ENCODE measurements around the gene SLC28A3.

The SLC28A3 gene

GRCh38 chr9:84230355-84231145 lies 110.0 kb downstream of the SLC28A3 start:
- Histone ChIP-seq H3K4me1 (ENCODE audit: control insufficient read depth, insufficient read depth, low read length) (no peaks in the 10 kb centered on the region), H3K9ac (ENCODE audit: low read depth, low read length) (no peak overlapping the region), H3K4me2 (ENCODE audit: low read length) (no peak overlapping the region), H3K4me3 (ENCODE audit: low read length) (no peak overlapping the region), H3K27me3 (ENCODE audit: control insufficient read depth, insufficient read depth, low read length) (peaks cover 10% of the 10 kb centered on the region), H3K36me3 (ENCODE audit: insufficient read depth, low read length) (no peaks in the 10 kb centered on the region), H3K9me3 (replicated peaks; ENCODE audit: low read length) (no peaks in the 10 kb centered on the region)

DNA sequence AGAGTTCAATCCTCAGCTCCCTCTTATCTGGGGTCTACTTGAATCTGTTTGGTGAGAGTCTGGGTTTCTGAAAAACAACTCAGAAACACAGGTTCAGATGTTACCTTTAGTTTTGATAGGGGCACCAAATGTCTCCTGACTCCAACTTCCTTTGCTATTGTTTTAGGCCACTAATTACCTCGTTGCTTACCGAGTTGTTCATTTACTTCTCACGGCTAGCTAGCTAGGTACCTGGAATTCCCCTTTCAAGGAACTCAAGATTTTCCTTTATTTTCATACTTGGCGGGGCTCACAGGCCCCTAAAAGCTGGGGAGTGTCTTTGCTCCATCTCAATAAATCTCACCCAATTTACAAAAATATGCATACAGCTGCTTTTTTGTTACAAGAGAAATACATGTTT lies 111.4 kb downstream of the SLC28A3 start:
- Histone ChIP-seq H3K9ac (ENCODE audit: low read depth, low read length) (no peak overlapping the region), H3K27me3 (ENCODE audit: control insufficient read depth, insufficient read depth, low read length) (peaks cover 10% of the 10 kb centered on the region), H3K36me3 (ENCODE audit: insufficient read depth, low read length) (no peaks in the 10 kb centered on the region), H3K4me2 (ENCODE audit: low read length) (no peak overlapping the region), H3K4me1 (ENCODE audit: control insufficient read depth, insufficient read depth, low read length) (no peaks in the 10 kb centered on the region), H3K4me3 (ENCODE audit: low read length) (no peak overlapping the region), H3K9me3 (replicated peaks; ENCODE audit: low read length) (no peaks in the 10 kb centered on the region)

GRCh38 chr9:84228130-84228720 lies 112.3 kb downstream of the SLC28A3 start:
- Histone ChIP-seq H3K4me3 (ENCODE audit: low read length) (no peak overlapping the region), H3K9ac (ENCODE audit: low read depth, low read length) (no peak overlapping the region), H3K9me3 (replicated peaks; ENCODE audit: low read length) (no peaks in the 10 kb centered on the region), H3K36me3 (ENCODE audit: insufficient read depth, low read length) (no peaks in the 10 kb centered on the region), H3K4me1 (ENCODE audit: control insufficient read depth, insufficient read depth, low read length) (no peaks in the 10 kb centered on the region), H3K4me2 (ENCODE audit: low read length) (no peak overlapping the region), H3K27me3 (ENCODE audit: control insufficient read depth, insufficient read depth, low read length) (peaks cover 13% of the 10 kb centered on the region)

DNA sequence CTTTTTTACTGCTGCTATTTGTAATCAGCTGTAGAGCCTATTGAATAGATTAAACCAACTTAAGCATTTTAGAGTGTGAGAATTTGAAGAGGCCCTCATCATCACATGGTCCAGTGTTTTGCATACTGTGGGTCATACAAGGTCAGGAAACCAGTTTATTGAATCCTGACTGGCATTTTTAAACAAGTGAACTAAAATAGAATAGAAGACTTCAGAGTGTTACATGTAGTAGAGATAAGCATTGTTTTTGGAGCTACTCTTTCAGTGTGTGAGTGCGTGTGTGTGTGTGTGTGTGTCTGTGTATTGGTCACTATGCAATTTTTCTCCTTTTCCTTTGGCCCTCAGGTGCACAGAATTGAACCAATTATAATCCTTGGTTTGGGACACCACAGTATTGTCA lies 114.4 kb downstream of the SLC28A3 start:
- Histone ChIP-seq H3K9ac (ENCODE audit: low read depth, low read length) (no peak overlapping the region), H3K4me1 (ENCODE audit: control insufficient read depth, insufficient read depth, low read length) (no peaks in the 10 kb centered on the region), H3K27me3 (ENCODE audit: control insufficient read depth, insufficient read depth, low read length) (peaks cover 7% of the 10 kb centered on the region), H3K9me3 (replicated peaks; ENCODE audit: low read length) (no peaks in the 10 kb centered on the region), H3K4me3 (ENCODE audit: low read length) (no peak overlapping the region), H3K4me2 (ENCODE audit: low read length) (no peak overlapping the region), H3K36me3 (ENCODE audit: insufficient read depth, low read length) (no peaks in the 10 kb centered on the region)

All from skeletal muscle satellite cell (primary cell).